Spleen (tissue), 11 donors: ENCODE measurements around the gene PKP4. TPM values are rescaled to one million over a fixed set of nuclear protein-coding genes. Genes with fewer than 3 reads are reported as not detected.

Experiments
- DNase-seq: peaks from one replicate; pipeline ENCODE4 v3.0.0-alpha.2; 2020
- H3K27ac ChIP-seq, 8 donors: fragments of 200-600 bp; sonication (generic) in 7 of 8; 1 replicate in 4 of 8; 2 replicates in 4 of 8; pipeline versions ENCODE4 v1.5.0 to v1.8.0; 2016 to 2021; ENCODE audit warnings: inconsistent platforms in 4 of 8, mild to moderate bottlenecking in 4 of 8, moderate library complexity in 1 of 8
- H3K27me3 ChIP-seq, 7 donors: fragments of 200-600 bp; sonication (generic) in 6 of 7; replicated peaks in 1 of 7; 1 replicate in 4 of 7; 2 replicates in 3 of 7; pipeline versions ENCODE4 v1.5.0 to v1.8.0; 2016 to 2021; ENCODE audit warnings: inconsistent platforms in 3 of 7, mild to moderate bottlenecking in 1 of 7
- H3K36me3 ChIP-seq, 6 donors: fragments of 200-600 bp; sonication (generic) in 5 of 6; 1 replicate in 4 of 6; 2 replicates in 2 of 6; pipeline versions ENCODE4 v1.5.0 to v1.8.0; 2016 to 2021; ENCODE audit warnings: inconsistent platforms in 2 of 6
- H3K4me1 ChIP-seq, 6 donors: fragments of 200-600 bp; sonication (generic) in 5 of 6; 1 replicate in 3 of 6; 2 replicates in 3 of 6; pipeline versions ENCODE4 v1.5.0 to v1.8.0; 2016 to 2021; ENCODE audit warnings: inconsistent platforms in 3 of 6
- H3K4me3 ChIP-seq, 8 donors: fragments of 200-600 bp; sonication (generic) in 7 of 8; 1 replicate in 4 of 8; 2 replicates in 4 of 8; pipeline versions ENCODE4 v1.5.0 to v1.8.0; 2016 to 2021; ENCODE audit warnings: inconsistent platforms in 4 of 8, mild to moderate bottlenecking in 4 of 8, moderate library complexity in 2 of 8
- H3K9me3 ChIP-seq, 8 donors: fragments of 200-600 bp; sonication (generic) in 7 of 8; 1 replicate in 4 of 8; 2 replicates in 4 of 8; pipeline versions ENCODE4 v1.5.0 to v1.8.0; 2016 to 2021; ENCODE audit warnings: inconsistent platforms in 4 of 8
- POLR2A ChIP-seq, 3 donors: fragments of 450-650 bp; IDR thresholded peaks; one replicate each; pipeline ENCODE4 v1.5.1; 2017; ENCODE audit warnings: antibody characterized with exemption in 3 of 3, mild to moderate bottlenecking in 1 of 3
- POLR2AphosphoS5 ChIP-seq, 3 donors: sonication (generic); formaldehyde crosslinking; IDR thresholded peaks; one replicate each; pipeline ENCODE4 v1.5.1; 2017; ENCODE audit warnings: antibody characterized with exemption in 3 of 3
- WGBS, 5 donors: extraction: QIAGEN DNeasy Blood & Tissue Kit in 3 of 5; methylation state at CpG; one replicate each; pipeline versions ENCODE4 v1.1.5 to v1.1.7; 2013 to 2018; 5-methylcytosine and 5-hydroxymethylcytosine counted together
- intact Hi-C: fragments of 100-400 bp; cut with DNase I; formaldehyde crosslinking; loops from one replicate; pipeline ENCODE4 v1.15.0; 2023; ENCODE audit warnings: low total_unique reads
- polyA plus RNA-seq, 3 donors: library from polyadenylated mRNA; stranded (reverse); fragments of 200-250 nt; gene quantifications; one replicate each; pipeline ENCODE4 v1.2.1, GENCODE V29; 2013
- total RNA-seq, 7 donors: library from RNA; depleted of rRNA in 3 of 7; stranded (reverse); fragments of >200 nt in 3 of 7; fragmentation: NEBNext Ultra II Directional in 4 of 7; extraction: Animal tissue kit (Norgen Biotek cat#: 25700) in 4 of 7; gene quantifications; one replicate each; pipeline versions ENCODE4 v1.1.0 to v1.2.1, GENCODE V29; 2016 to 2021
- TF ChIP-seq, protein P1 (sequence below), 11 experiments: fragments of 200-600 bp in 7 of 11; fragments of 450-650 bp in 4 of 11; sonication (generic) in 4 of 11; IDR thresholded peaks in 8 of 11; conservative IDR thresholded peaks in 3 of 11; 1 replicate in 7 of 11; 2 replicates in 4 of 11; pipeline versions ENCODE4 v1.4.0 to v1.8.0; 2016 to 2021; ENCODE audit warnings: antibody characterized with exemption in 11 of 11, inconsistent platforms in 4 of 11, mild to moderate bottlenecking in 1 of 11
- donor health status: healthy with polysubstance abuse.
- donor health status: DM: no; HTN: no; CAD: no; lungs with moderate emphysema.
- donor health status: DM: no; HTN: no; CAD: no.
- donor health status: Bipolar disorder and iron deficiency.
- donor health status: healthy.
- donor health status: DM: no; HTN: no; CAD: no.
- donor health status: DM: yes; HTN: yes; CAD: no.

PKP4 gene
- total and polyA plus RNA-seq, 10 donors = 4.9 to 53.5 (median 29.2) TPM

DNA sequence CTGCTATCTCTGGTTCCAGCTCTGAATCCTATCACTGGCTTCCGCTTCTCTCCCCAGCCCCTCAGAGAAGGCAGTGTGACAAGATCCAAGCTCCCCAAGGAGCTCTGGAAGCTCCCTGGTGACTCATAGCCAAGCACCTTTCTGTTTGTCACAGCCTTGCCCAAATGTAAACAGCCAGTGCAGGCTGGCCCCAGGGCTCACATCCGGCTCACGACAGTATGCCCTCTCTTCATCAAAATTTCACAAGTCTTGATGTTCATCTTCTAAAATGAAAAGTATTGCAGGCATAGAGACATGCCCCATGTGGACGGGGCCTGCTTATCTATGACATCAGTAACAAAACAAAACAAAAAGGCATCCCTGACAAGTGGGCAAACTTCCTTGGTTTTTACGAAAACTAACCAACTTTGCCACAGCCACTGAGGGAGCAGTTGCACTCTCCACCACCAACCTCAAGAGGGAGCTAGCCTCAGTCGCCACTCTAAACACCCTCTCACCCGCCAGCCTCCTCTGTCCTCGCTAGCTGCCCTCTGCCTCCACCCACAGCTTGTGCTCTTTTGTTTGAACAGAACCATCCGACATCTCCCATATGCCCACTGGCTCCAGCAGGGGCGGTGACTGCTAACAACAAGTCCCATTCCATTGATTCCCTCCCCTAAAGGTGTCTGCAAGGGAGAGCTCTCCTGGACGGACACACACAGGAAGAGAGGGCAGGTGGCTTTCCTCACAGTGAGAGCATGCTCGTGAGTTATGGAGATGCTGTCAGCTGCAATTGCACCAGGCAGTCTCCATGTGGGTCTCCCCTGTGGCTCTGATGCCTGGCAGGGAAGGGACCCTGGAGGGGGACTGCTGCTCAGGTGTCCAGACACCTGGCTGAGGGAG lies 267.4 kb downstream of the PKP4 start:
- Histone ChIP-seq H3K27ac (no peak overlapping the region), H3K9me3 (no peaks in the 10 kb centered on the region), H3K36me3 (no peaks in the 10 kb centered on the region), H3K4me3 (no peak overlapping the region), H3K27me3 (no peaks in the 10 kb centered on the region), H3K4me1 (no peaks in the 10 kb centered on the region)
- TF ChIP-seq, protein P1, sequence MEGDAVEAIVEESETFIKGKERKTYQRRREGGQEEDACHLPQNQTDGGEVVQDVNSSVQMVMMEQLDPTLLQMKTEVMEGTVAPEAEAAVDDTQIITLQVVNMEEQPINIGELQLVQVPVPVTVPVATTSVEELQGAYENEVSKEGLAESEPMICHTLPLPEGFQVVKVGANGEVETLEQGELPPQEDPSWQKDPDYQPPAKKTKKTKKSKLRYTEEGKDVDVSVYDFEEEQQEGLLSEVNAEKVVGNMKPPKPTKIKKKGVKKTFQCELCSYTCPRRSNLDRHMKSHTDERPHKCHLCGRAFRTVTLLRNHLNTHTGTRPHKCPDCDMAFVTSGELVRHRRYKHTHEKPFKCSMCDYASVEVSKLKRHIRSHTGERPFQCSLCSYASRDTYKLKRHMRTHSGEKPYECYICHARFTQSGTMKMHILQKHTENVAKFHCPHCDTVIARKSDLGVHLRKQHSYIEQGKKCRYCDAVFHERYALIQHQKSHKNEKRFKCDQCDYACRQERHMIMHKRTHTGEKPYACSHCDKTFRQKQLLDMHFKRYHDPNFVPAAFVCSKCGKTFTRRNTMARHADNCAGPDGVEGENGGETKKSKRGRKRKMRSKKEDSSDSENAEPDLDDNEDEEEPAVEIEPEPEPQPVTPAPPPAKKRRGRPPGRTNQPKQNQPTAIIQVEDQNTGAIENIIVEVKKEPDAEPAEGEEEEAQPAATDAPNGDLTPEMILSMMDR (IDR thresholded peaks at IDR 0.05 in 8 of 11, conservative IDR thresholded peaks at IDR 0.05 in 3 of 11) = no peak
- TF ChIP-seq POLR2A (IDR thresholded peaks at IDR 0.05) = no peak
- no peak for TF ChIP-seq POLR2AphosphoS5 (IDR thresholded peaks at IDR 0.05)
- DNase-seq = no peak
- intact Hi-C loops = no loop called here
- WGBS, 5 donors = 81 to 92% (median 89%) methylated on average over 12 of the region's 12 CpGs

DNA sequence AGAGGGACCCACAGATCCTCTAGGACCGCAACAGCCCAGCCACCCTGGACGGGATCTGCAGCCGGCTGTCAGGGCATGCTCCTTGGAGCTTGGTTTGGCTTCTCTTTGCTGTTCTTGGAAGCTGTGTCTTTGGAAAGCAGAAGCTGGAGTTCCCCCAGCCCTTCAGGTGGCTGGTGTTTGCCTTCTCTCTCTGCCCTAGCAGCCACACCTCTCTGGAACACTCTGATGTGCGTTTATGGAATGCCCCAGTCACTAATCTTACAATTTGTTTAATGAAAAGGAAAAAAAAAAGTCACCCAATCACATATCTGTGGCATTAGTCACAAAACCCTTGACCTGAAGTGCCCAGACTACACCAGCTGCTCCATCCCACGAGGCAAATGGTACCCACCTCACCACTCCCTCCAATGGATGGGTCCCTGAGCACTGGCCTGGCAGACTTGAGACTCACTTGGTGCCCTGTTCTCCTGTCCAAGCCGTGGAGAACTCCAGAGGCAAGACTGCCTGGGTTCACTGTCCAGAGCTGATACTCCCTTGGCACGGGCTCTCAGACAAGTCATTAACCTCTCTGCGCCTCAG lies 268.1 kb downstream of the PKP4 start:
- 76 to 83% (median 80%) methylated on average over 8 of the region's 8 CpGs for WGBS, 5 donors
- Histone ChIP-seq H3K4me3 (no peak overlapping the region), H3K4me1 (no peaks in the 10 kb centered on the region), H3K27me3 (no peaks in the 10 kb centered on the region), H3K27ac (no peak overlapping the region), H3K9me3 (no peaks in the 10 kb centered on the region), H3K36me3 (no peaks in the 10 kb centered on the region)
- DNase-seq = no peak
- intact Hi-C loops = no loop called here
- no peak for TF ChIP-seq POLR2AphosphoS5 (IDR thresholded peaks at IDR 0.05)
- no peak for TF ChIP-seq POLR2A (IDR thresholded peaks at IDR 0.05)
- TF ChIP-seq, protein P1 (IDR thresholded peaks at IDR 0.05 in 8 of 11, conservative IDR thresholded peaks at IDR 0.05 in 3 of 11) = no peak

DNA sequence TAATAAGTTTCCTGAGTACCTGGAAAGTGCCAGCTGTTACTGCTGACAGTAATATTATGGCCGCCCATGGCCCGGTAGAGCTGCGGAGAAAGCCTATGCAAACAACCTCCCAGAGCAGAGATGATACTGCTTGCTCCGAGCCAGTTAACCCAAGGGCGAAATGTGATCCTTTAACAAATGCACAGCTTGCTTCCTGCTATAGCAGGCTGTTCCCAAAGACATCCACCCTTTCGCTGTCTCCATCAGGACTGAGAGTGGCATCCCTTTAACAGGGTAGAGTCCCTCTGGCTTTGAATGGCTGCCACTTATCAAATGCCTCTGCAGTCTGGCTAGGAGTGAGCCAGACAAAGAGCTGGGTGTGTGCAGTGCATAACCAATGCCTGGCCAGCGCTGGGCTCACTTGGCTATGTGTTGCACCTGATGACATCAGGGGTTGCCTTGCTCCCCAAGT lies 268.7 kb downstream of the PKP4 start:
- no peaks in the 10 kb centered on the region for H3K9me3 ChIP-seq
- H3K4me3 ChIP-seq = no peak overlapping the region
- intact Hi-C loops = no loop called here
- no peaks in the 10 kb centered on the region for H3K4me1 ChIP-seq
- no peaks in the 10 kb centered on the region for H3K36me3 ChIP-seq
- no peak for TF ChIP-seq POLR2A (IDR thresholded peaks at IDR 0.05)
- TF ChIP-seq, protein P1 (IDR thresholded peaks at IDR 0.05 in 8 of 11, conservative IDR thresholded peaks at IDR 0.05 in 3 of 11) = no peak
- TF ChIP-seq POLR2AphosphoS5 (IDR thresholded peaks at IDR 0.05) = no peak
- DNase-seq = no peak
- 87 to 92% (median 89%) methylated on average over 4 to 7 of the region's 7 CpGs for WGBS, 5 donors
- no peaks in the 10 kb centered on the region for H3K27me3 ChIP-seq
- H3K27ac ChIP-seq = no peak overlapping the region

DNA sequence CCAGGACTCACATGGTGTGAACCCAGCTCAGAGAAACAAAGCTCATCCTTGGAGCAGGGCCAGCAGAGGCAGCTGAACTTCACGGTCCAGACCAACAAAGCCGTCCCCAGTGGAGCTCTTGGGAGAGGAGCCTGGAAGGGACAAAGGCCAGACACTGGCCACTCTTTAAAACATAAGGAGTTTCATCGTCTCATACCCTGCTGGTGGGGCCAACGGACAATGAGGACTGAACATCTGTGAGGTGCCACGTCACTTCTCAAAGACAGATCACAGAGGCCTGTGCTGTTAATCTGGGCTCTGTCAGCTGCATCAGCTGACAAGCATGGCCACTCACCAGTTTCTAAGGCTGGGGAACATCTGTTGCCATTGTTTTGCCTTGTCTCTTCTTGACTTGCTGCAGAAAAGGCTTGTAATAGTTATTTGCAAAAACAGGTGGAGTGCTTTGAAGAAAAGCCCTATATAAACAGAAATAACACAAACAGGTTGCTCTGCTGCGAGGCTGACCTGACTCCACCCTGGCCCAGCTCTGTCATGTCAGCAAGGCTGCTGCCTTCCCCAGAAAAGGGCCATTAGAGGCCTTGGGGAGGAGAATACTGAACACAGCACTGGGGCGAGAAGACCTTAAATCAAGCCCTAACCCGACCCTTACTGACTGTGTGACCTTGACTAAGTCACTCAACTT lies 270.3 kb downstream of the PKP4 start:
- no peaks in the 10 kb centered on the region for H3K27me3 ChIP-seq
- H3K9me3 ChIP-seq = no peaks in the 10 kb centered on the region
- no peak for TF ChIP-seq POLR2AphosphoS5 (IDR thresholded peaks at IDR 0.05)
- no peak for TF ChIP-seq POLR2A (IDR thresholded peaks at IDR 0.05)
- TF ChIP-seq, protein P1 (IDR thresholded peaks at IDR 0.05 in 8 of 11, conservative IDR thresholded peaks at IDR 0.05 in 3 of 11) = no peak
- no peak overlapping the region for H3K4me3 ChIP-seq
- 65 to 81% (median 77%) methylated on average over 8 of the region's 8 CpGs for WGBS, 5 donors
- intact Hi-C loops = no loop called here
- no peaks in the 10 kb centered on the region for H3K4me1 ChIP-seq
- DNase-seq = no peak
- H3K27ac ChIP-seq = no peak overlapping the region
- H3K36me3 ChIP-seq = no peaks in the 10 kb centered on the region
